ENCODE measurements around the gene ATP5F1D. TPM values are rescaled to one million over a fixed set of nuclear protein-coding genes. Genes with fewer than 3 reads are reported as not detected.
A peak's percentile ranks its signal among the peaks of the same experiment; 100 is the strongest.

ATP5F1D gene
- total and polyA plus RNA-seq, 2 of the 13 experiments (the other 11 are each of a cell fraction or from before 2014, with no cell fraction given): 39.4 to 78.7 TPM

GRCh38 chr19:1261798-1262622 lies 20.5 kb downstream of the ATP5F1D start (continued):
- TF ChIP-seq MLXIP (CRISPR knock-in tag; IDR thresholded peaks at IDR 0.05; ENCODE audit: borderline replicate concordance): no peak
- no peak for TF ChIP-seq NFYC (CRISPR knock-in tag; IDR thresholded peaks at IDR 0.05)
- peak; percentile 72 for TF ChIP-seq SAP130 (CRISPR knock-in tag; IDR thresholded peaks at IDR 0.05; ENCODE audit: low read depth)
- no peak; the same call in none of the 2 replicates for TF ChIP-seq ZNF292 (CRISPR knock-in tag; IDR thresholded peaks at IDR 0.05; ENCODE audit: borderline replicate concordance, low read depth)
- TF ChIP-seq ZNF644 (CRISPR knock-in tag; IDR thresholded peaks at IDR 0.05; ENCODE audit: low read depth): no peak
- no peak for TF ChIP-seq ZNF605 (CRISPR knock-in tag; IDR thresholded peaks at IDR 0.05)
- TF ChIP-seq CSRNP1 (CRISPR knock-in tag; IDR thresholded peaks at IDR 0.05): no peak
- TF ChIP-seq AHR (CRISPR knock-in tag; IDR thresholded peaks at IDR 0.05): no peak
- TF ChIP-seq RERE (CRISPR knock-in tag; IDR thresholded peaks at IDR 0.05; ENCODE audit: low read depth): no peak
- TF ChIP-seq CHD2 (IDR thresholded peaks at IDR 0.05; ENCODE audit: low read depth, low read length): no peak
- no peak for TF ChIP-seq HBP1 (CRISPR knock-in tag; IDR thresholded peaks at IDR 0.05; ENCODE audit: low read depth)
- TF ChIP-seq DDIT3 (CRISPR knock-in tag; IDR thresholded peaks at IDR 0.05): no peak
- no peak for TF ChIP-seq KDM5A (IDR thresholded peaks at IDR 0.05; ENCODE audit: borderline replicate concordance, low read length)
- TF ChIP-seq ZNF891 (CRISPR knock-in tag; IDR thresholded peaks at IDR 0.05): no peak; the same call in 1 of the 2 replicates
- no peak for TF ChIP-seq CBX5 (CRISPR knock-in tag; IDR thresholded peaks at IDR 0.05; ENCODE audit: borderline replicate concordance)
- TF ChIP-seq ZNF652 (CRISPR knock-in tag; IDR thresholded peaks at IDR 0.05; ENCODE audit: borderline replicate concordance, low read depth): no peak
- TF ChIP-seq, protein P1, sequence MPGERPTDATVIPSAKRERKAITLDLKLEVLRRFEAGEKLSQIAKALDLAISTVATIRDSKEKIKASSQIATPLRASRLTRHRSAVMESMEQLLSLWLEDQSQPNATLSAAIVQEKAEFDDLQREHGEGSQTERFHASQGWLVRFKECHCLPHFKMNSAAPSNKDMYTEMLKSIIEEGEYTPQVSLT (CRISPR knock-in tag; IDR thresholded peaks at IDR 0.05; ENCODE audit: borderline replicate concordance, low read depth): no peak

Data from HepG2 (cell line).